H4 (cell line): ENCODE measurements around the gene ST6GAL1. TPM values are rescaled to one million over a fixed set of nuclear protein-coding genes. Genes with fewer than 3 reads are reported as not detected.

Source experiments
- DNase-seq: peaks from one replicate; pipeline ENCODE4 v3.0.0-alpha.2; 2015; ENCODE audit warnings: low spot score
- total RNA-seq: library from RNA; depleted of rRNA; stranded (reverse); fragments of >200 nt; shearing (Covaris generic); gene quantifications from 2 replicates; pipeline ENCODE4 v1.2.3, GENCODE V29; 2014

The ST6GAL1 gene
- total RNA-seq, 1 experiment from 2014 or later, result 3.4 TPM

GRCh38 chr3:187076297-187076696 is 146.0 kb downstream of the ST6GAL1 start:
- DNase-seq, result no peak

- DNase-seq, result no peak
These were observed 146.8 kb downstream of the ST6GAL1 start for GRCh38 chr3:187077085-187077484.

- DNase-seq, result no peak
These were observed 147.2 kb downstream of the ST6GAL1 start for GRCh38 chr3:187077537-187077936.

GRCh38 chr3:187079090-187080022 is 149.0 kb downstream of the ST6GAL1 start:
- DNase-seq, result no peak

- no peak for DNase-seq
These were observed 150.6 kb downstream of the ST6GAL1 start for GRCh38 chr3:187080799-187081450.

- no peak for DNase-seq
These were observed 152.5 kb downstream of the ST6GAL1 start for GRCh38 chr3:187082758-187083375.

GRCh38 chr3:187084126-187084525 is 153.8 kb downstream of the ST6GAL1 start:
- no peak for DNase-seq

- no peak for DNase-seq
These were observed 154.3 kb downstream of the ST6GAL1 start for GRCh38 chr3:187084580-187084979.

- DNase-seq, result no peak
These were observed 154.8 kb downstream of the ST6GAL1 start for GRCh38 chr3:187085021-187085666.

- no peak for DNase-seq
These were observed 155.6 kb downstream of the ST6GAL1 start for GRCh38 chr3:187085933-187086332.

GRCh38 chr3:187086831-187087230 is 156.5 kb downstream of the ST6GAL1 start:
- no peak for DNase-seq

- no peak for DNase-seq
These were observed 158.4 kb downstream of the ST6GAL1 start for GRCh38 chr3:187088701-187089100.

GRCh38 chr3:187093320-187093719 is 163.0 kb downstream of the ST6GAL1 start:
- DNase-seq, result no peak

- no peak for DNase-seq
These were observed 168.7 kb downstream of the ST6GAL1 start for GRCh38 chr3:187098923-187099512.

- peak; percentile 90 for DNase-seq
These were observed 171.1 kb downstream of the ST6GAL1 start for GRCh38 chr3:187101184-187102072.

- DNase-seq, result no peak
These were observed 171.8 kb downstream of the ST6GAL1 start for GRCh38 chr3:187102073-187102634.

GRCh38 chr3:187103251-187103650 is 172.9 kb downstream of the ST6GAL1 start:
- DNase-seq, result no peak

- no peak for DNase-seq
These were observed 174.0 kb downstream of the ST6GAL1 start for GRCh38 chr3:187104342-187104741.

- no peak for DNase-seq
These were observed 174.6 kb downstream of the ST6GAL1 start for GRCh38 chr3:187104933-187105332.

GRCh38 chr3:187105700-187106099 is 175.4 kb downstream of the ST6GAL1 start:
- DNase-seq, result no peak
